Renal cortical epithelial cell (primary cell): Measurements from ENCODE around the gene CCL4. TPM values are rescaled to one million over a fixed set of nuclear protein-coding genes. Genes with fewer than 3 reads are reported as not detected.

Experiments used
- DNase-seq: peaks from one replicate; pipeline ENCODE4 v3.0.0-alpha.2; 2011; ENCODE audit warnings: low read depth
- total RNA-seq: library from RNA; depleted of rRNA; stranded (reverse); fragments of >200 nt; gene quantifications from 2 replicates; pipeline ENCODE4 v1.2.3, GENCODE V29; 2014

Gene CCL4
- total RNA-seq, 1 donor from 2014 or later: not detected

DNA sequence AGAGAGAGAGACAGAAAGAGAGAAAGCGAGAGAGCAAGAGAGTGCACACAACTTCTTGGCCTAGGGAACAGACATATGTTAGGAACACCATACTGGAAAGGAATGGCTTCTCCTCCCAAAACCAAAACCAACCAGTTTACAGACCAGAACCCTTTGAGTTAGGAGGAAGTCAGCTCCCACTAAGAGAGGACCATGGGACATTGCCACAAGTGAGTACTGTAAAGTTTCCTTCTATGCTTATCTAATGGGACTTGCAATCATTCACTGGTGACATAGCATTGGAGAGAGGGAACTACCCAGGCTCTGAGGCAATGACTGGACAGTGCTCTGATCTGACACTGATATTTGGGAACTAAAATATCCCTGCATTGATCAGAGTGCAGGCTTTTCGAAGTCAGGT is 40.4 kb downstream of the CCL4 start:
- DNase-seq: no peak

DNA sequence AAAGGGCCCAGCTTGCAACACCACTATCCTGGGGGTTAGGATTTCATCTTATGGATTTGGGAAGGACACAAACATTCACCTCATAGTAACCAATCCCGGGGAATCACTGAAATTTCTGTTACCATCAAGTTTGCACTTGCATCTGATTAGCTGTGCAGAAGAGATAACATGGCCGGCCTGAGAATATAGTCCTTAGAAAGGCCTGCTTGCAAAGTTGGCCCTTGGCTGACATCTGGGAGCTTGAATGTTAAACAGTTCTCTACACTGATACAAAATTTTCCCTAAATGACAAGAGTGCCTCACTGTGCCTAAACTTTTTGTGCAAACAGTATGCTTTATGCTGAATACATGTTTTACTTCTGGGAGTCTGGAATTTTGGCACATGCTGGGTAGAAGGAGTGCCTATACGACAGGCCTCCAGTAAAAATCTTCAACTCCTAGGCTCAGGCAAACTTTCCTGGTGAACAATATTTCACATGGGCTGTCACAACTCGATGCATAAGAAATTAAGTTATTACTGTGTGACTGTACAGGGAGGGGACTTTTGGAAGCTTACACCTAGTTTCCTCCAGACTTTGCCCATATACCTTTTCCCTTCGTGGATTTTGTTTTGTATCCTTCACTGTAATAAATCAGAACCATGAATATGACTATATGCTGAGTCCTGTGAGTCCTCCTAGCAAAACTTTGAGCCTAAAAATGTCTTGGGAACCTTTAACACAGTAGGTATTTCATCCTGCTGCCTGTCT is 41.5 kb downstream of the CCL4 start:
- DNase-seq: no peak

DNA sequence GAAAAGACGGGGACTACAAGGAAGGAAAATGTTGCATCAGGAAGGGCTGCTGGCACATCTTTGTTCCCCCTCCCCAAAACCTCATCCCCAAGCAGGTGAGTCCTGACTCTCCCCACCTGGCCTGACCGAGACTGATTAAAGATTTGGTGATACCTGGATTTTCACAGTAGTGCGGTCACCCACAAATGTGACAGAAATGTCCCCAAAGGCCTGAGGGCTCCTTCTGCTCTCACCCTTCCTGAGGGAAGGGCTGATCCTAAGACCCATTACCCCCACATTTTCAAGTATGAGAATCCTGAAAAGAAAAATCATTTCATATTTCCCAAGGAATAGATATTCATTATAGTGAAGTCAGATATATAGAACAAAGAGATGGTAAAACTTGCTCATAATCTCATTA is 44.0 kb downstream of the CCL4 start:
- no peak for DNase-seq

DNA sequence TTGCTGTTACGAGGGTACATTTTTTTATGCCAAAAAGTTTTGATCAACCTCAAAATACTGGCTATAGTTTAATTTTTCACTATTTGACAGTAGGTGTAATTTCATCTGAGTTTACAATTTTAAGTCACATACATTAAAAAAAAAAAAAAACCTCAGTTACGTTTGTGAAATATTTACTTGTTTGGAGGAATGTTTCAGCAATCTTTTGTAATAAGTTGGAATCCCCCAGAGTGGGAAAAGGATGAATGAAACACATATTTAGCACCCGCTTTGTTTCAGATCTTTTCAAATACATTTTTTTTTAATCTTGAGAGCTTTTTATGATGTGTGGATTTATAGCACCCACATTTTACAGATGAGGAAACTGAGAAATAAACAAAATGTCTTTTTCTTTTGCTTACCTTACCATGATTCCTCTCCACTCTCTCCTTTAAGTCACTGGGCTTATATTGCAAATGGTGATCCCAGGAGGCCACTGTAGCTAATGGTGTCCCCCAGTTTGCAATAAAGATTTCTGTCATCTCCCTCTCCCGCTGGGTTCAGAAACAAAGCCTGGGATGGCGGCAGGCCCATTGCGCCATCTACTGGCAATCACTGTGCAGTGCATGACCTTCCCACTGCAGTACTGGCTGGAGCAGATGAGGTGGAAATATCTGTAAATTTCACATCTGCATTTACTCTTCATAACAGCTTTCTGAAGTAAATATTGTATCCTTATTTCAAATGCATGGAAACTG is 45.1 kb downstream of the CCL4 start:
- DNase-seq: peak; percentile 24

DNA sequence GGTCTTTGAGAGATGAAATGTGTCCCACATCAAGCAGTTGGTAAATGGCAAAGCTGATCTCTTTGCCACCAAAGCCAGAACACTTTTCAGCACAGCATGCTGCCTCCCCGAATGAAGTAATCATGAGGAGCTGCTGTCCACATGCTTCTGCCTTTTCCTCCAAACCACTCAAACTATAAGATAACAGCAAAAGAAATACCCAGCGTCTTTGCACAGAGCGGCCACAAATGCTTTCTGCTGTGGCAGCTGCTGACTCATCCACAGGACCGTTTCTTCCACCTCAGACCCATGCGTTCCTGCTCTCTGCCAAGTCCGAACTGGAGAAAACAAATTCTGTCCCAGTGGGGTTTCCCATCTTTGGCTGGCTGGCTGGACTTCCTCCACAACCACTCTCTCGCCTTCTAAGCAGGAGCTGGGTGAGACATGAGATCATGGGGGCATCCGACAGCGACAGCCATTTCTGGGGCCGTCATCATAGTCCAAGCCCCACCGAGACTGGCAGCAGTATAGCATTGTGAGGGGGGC is 45.7 kb downstream of the CCL4 start:
- no peak for DNase-seq

DNA sequence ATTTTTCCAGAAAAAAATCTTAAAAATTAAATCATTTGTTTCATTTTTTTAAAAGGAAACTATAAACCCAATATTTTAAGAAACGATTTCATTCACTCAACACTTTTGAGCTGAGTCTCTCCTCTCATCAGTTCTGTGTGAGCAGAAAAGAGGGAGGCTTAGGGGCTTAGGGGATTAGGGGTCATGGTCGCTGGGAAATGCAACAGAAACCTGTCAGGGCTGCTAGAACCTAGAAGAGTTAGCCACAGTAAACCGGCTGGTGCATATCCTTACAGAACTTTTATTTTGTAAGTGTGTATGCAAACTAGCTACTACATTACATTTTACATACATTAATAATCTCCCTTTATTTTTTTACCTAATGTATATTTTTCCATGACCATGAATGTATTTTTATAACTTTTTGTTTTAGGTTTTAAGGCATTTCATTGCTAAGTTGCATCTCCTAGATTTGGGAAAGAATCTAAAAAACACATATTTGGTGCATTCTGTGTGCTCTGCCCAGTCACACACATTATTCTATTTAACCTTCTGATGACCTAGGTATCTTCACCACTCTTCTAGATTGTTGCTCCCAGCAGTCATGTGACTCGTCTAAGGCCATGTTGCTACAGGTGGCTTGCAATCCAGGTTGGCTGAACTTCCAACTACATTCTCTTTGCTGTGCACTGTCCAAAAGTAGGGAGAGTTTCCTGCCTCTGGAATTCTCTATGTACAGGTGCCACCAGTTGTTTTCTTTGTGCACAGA is 48.4 kb downstream of the CCL4 start:
- no peak for DNase-seq

DNA sequence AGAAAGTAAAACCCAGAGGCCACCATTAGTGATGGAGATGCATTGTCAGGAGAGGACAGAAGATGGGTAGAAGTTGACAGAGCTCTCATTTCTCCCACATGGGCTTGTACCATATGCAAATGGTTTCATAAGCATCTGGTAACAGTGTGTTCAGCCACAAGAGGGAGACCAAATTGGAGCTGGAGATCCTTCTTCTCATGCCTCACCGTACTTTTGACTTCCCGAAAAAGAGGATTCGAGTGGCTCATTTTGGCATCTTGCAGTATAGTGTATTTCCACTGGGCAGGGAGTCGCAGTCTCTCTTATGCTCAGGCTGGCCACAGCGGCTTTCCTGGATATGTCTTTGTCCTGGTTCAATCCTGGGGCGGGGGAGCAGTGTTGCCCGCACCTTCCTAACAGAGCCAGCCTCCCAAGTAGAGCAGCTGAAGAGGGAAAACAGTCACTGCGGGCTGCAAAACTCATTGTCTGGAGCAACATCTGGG is 49.1 kb downstream of the CCL4 start:
- DNase-seq: no peak

DNA sequence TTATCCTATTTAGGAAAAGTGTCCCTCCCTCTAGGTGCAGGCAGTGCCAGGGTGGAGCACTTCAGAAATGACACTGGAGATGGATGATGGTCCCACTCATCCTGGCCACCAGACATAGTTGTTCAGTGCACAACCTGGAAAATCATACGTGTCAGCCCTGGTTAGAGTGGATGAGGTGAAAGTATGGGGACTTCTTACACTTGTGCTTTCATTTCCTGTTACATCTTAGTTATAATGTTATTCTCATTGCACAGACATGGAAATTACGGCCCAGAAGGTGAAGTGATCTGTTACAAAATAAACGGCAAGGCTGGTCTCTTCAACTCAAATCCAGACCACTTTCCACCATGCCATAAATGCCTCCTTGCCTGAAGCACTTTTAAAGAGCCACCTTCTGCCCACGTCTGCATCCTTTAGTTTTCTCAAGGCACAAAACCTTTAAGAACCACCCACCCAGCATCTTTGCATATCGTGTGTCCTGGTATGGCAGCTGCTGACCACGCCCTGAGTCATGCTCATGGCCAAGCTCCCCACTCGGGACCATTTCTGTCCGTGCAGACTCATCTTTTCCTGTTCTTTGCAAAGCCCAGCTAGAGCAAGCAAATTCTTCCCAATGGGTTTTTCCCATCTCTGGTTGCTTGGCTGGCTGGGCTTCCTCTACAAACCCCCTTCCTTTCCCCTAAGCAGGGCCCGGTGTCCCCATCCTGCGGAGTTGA is 50.4 kb downstream of the CCL4 start:
- no peak for DNase-seq

Other genes with a start within 250 kb of the CCL4 start
- gene HEATR9, start 234.9 kb upstream of the CCL4 start, total RNA-seq: not detected in 2 replicates
- not detected in 2 replicates for gene CCL5, start 223.5 kb upstream of the CCL4 start, total RNA-seq
- gene RDM1, start 173.1 kb upstream of the CCL4 start, total RNA-seq: 0.20 and 1.6 TPM in 2 replicates
- not detected in 2 replicates for gene LYZL6, start 160.1 kb upstream of the CCL4 start, total RNA-seq
- gene CCL16, start 122.3 kb upstream of the CCL4 start, total RNA-seq: not detected in 2 replicates
- not detected in 2 replicates for gene CCL14, start 117.1 kb upstream of the CCL4 start, total RNA-seq
- gene CCL15, start 102.3 kb upstream of the CCL4 start, total RNA-seq: not detected in 2 replicates
- not detected in 2 replicates for gene CCL23, start 85.9 kb upstream of the CCL4 start, total RNA-seq
- 0.69 TPM in 1 of 2 replicates, not detected in the other for gene CCL18, start 39.6 kb upstream of the CCL4 start, total RNA-seq
- not detected in 2 replicates for gene CCL3, start 13.7 kb upstream of the CCL4 start, total RNA-seq
- gene TBC1D3B, start 72.8 kb downstream of the CCL4 start, total RNA-seq: 2.3 and 2.6 TPM in 2 replicates
- not detected in 2 replicates for gene CCL3L1, start 92.9 kb downstream of the CCL4 start, total RNA-seq
- gene CCL4L2, start 107.2 kb downstream of the CCL4 start, total RNA-seq: not detected in 2 replicates
- 0.60 TPM in 1 of 2 replicates, not detected in the other for gene TBC1D3I, start 160.7 kb downstream of the CCL4 start, total RNA-seq
- not detected in 2 replicates for gene TBC1D3G, start 220.1 kb downstream of the CCL4 start, total RNA-seq